Hematopoietic multipotent progenitor cell treated with erythropoietin and hydrocortisone succinate and interleukin-3 and kit ligand, for 8 days (in vitro differentiated cells): Measurements from ENCODE around the gene FKBP5.
A peak's percentile ranks its signal among the peaks of the same experiment; 100 is the strongest.
"Not testable (repeated sequence)": the region's sequence is repeated elsewhere in the genome, so short reads cannot be mapped to it uniquely, and the experiment has no call there.

Source experiments
- DNase-seq: peaks from one replicate; pipeline ENCODE4 v3.0.0-alpha.2; 2015

The FKBP5 gene

GRCh38 chr6:35688605-35689322, at the start of gene FKBP5:
TSS of gene FKBP5 (minus strand) at chr6:35688915. CDS start at chr6:35642824, 46,091 bp downstream.
- DNase-seq = peak; percentile 94

GRCh38 chr6:35737413-35738211, 48.9 kb upstream of the FKBP5 start:
- peak; percentile 86 for DNase-seq

- no peak for DNase-seq
Observed at GRCh38 chr6:35736982-35737412, 48.3 kb upstream of the FKBP5 start, which contains the start of gene ARMC12. TSS of gene ARMC12 (plus strand) at chr6:35737032. CDS start at chr6:35737109, 77 bp downstream.

- DNase-seq = peak; percentile 82
Observed at GRCh38 chr6:35736253-35736894, 47.7 kb upstream of the FKBP5 start.

- DNase-seq = no peak
Observed at GRCh38 chr6:35735452-35735851, 46.7 kb upstream of the FKBP5 start.

- DNase-seq = not testable (repeated sequence)
Observed at GRCh38 chr6:35734319-35734718, 45.6 kb upstream of the FKBP5 start.

GRCh38 chr6:35733633-35734032, 44.9 kb upstream of the FKBP5 start:
- no peak for DNase-seq

GRCh38 chr6:35731736-35732532, 43.2 kb upstream of the FKBP5 start:
- DNase-seq = peak; percentile 93

GRCh38 chr6:35731414-35731735, 42.7 kb upstream of the FKBP5 start:
- DNase-seq = peak; percentile 94

GRCh38 chr6:35730745-35731413, 42.2 kb upstream of the FKBP5 start:
- no peak for DNase-seq

- DNase-seq = peak; percentile 53
Observed at GRCh38 chr6:35729722-35730121, 41.0 kb upstream of the FKBP5 start.

GRCh38 chr6:35728683-35729678, 40.3 kb upstream of the FKBP5 start:
- peak; percentile 65 for DNase-seq

- DNase-seq = peak; percentile 96
Observed at GRCh38 chr6:35727935-35728682, 39.4 kb upstream of the FKBP5 start.

GRCh38 chr6:35727231-35727934, 38.7 kb upstream of the FKBP5 start:
- DNase-seq = no peak

GRCh38 chr6:35725721-35726438, 37.2 kb upstream of the FKBP5 start:
- peak; percentile 89 for DNase-seq

GRCh38 chr6:35725081-35725708, 36.5 kb upstream of the FKBP5 start:
- DNase-seq = no peak

GRCh38 chr6:35724471-35724870, 35.8 kb upstream of the FKBP5 start:
- DNase-seq = no peak

GRCh38 chr6:35724059-35724458, 35.3 kb upstream of the FKBP5 start:
- no peak for DNase-seq
